GM12878 (cell line): ENCODE measurements around the gene PARP1. TPM values are rescaled to one million over a fixed set of nuclear protein-coding genes. Genes with fewer than 3 reads are reported as not detected.

Experiments
- BCL3 ChIP-seq: IDR thresholded peaks from 2 replicates; pipeline ENCODE4 v1.6.1; 2011; ENCODE audit warnings: borderline replicate concordance, low read depth, mild to moderate bottlenecking, moderate library complexity, low read length; ENCODE audit not compliant: insufficient read depth, poor library complexity, severe bottlenecking
- BHLHE40 ChIP-seq, 2 experiments: fragments of 450-650 bp in 1 of 2; IDR thresholded peaks; 2 replicates each; pipeline ENCODE4 v1.6.1; 2011 to 2017; ENCODE audit warnings: low read depth in 2 of 2, borderline replicate concordance in 1 of 2, improper control_type of control experiment in 1 of 2, low read length in 1 of 2, mild to moderate bottlenecking in 1 of 2
- BRCA1 ChIP-seq: IDR thresholded peaks from 2 replicates; pipeline ENCODE4 v1.6.1; 2011; ENCODE audit warnings: low read depth, low read length, improper control_type of control experiment
- CBX5 ChIP-seq: sonication (generic); IDR thresholded peaks from 2 replicates; pipeline ENCODE4 v1.6.1; 2016; ENCODE audit warnings: low read depth, moderate library complexity, mild to moderate bottlenecking, inconsistent platforms
- CHD4 ChIP-seq: fragments of 200-600 bp; sonication (generic); IDR thresholded peaks from 2 replicates; pipeline ENCODE4 v1.6.1; 2016; ENCODE audit warnings: mild to moderate bottlenecking
- E2F8 ChIP-seq: fragments of 450-650 bp; IDR thresholded peaks from 2 replicates; pipeline ENCODE4 v1.6.1; 2018; ENCODE audit warnings: mild to moderate bottlenecking, low read depth, moderate library complexity; ENCODE audit not compliant: partially characterized antibody
- EZH2 ChIP-seq: IDR thresholded peaks from 2 replicates; pipeline ENCODE4 v1.6.1; 2012; ENCODE audit warnings: low read depth, mild to moderate bottlenecking, control low read depth, inconsistent platforms, low read length, borderline replicate concordance; ENCODE audit not compliant: control insufficient read depth
- IRF3 ChIP-seq: fragments of 450-650 bp; IDR thresholded peaks from 2 replicates; pipeline ENCODE4 v1.6.1; 2014; ENCODE audit warnings: mild to moderate bottlenecking
- JUND ChIP-seq: IDR thresholded peaks from 2 replicates; pipeline ENCODE4 v1.6.1; 2012; ENCODE audit warnings: low read depth, mild to moderate bottlenecking, low read length, improper control_type of control experiment, moderate library complexity
- KDM1A ChIP-seq: fragments of 200-600 bp; sonication (generic); IDR thresholded peaks from 2 replicates; pipeline ENCODE4 v1.6.1; 2016; ENCODE audit warnings: borderline replicate concordance
- NFXL1 ChIP-seq: fragments of 450-650 bp; IDR thresholded peaks from 2 replicates; pipeline ENCODE4 v1.6.1; 2017; ENCODE audit warnings: antibody characterized with exemption, mild to moderate bottlenecking, borderline replicate concordance
- NKRF ChIP-seq: fragments of 450-650 bp; conservative IDR thresholded peaks from 2 replicates; pipeline ENCODE4 v1.6.1; 2017; ENCODE audit warnings: mild to moderate bottlenecking, moderate library complexity
- NR2C1 ChIP-seq: fragments of 450-650 bp; IDR thresholded peaks from 2 replicates; pipeline ENCODE4 v1.6.1; 2017; ENCODE audit warnings: antibody characterized with exemption, mild to moderate bottlenecking, moderate library complexity
- PAX8 ChIP-seq: fragments of 450-650 bp; IDR thresholded peaks from 2 replicates; pipeline ENCODE4 v1.6.1; 2017; ENCODE audit warnings: mild to moderate bottlenecking, moderate library complexity
- RAD21 ChIP-seq: IDR thresholded peaks from 2 replicates; pipeline ENCODE4 v1.6.1; 2011; ENCODE audit warnings: mild to moderate bottlenecking, low read depth, low read length, moderate library complexity; ENCODE audit not compliant: insufficient read depth
- SREBF2 ChIP-seq: IDR thresholded peaks from 2 replicates; pipeline ENCODE4 v1.6.1; 2012; ENCODE audit warnings: mild to moderate bottlenecking, low read length
- SUPT20H ChIP-seq: IDR thresholded peaks from 2 replicates; pipeline ENCODE4 v1.6.1; 2011; ENCODE audit warnings: low read depth, mild to moderate bottlenecking, low read length, moderate library complexity, borderline replicate concordance; ENCODE audit not compliant: control insufficient read depth
- TAF1 ChIP-seq: IDR thresholded peaks from 2 replicates; pipeline ENCODE4 v1.6.1; 2011; ENCODE audit warnings: mild to moderate bottlenecking, low read depth, low read length, borderline replicate concordance
- USF2 ChIP-seq: IDR thresholded peaks from 2 replicates; pipeline ENCODE4 v1.6.1; 2011; ENCODE audit warnings: low read depth, low read length, improper control_type of control experiment, borderline replicate concordance
- YBX1 ChIP-seq: fragments of 450-650 bp; IDR thresholded peaks from 2 replicates; pipeline ENCODE4 v1.6.1; 2016; ENCODE audit warnings: antibody characterized with exemption
- polyA plus RNA-seq, 11 experiments: library from polyadenylated mRNA; depleted of rRNA in 4 of 11; unstranded in 6 of 11; stranded (reverse) in 5 of 11; fragments of >200 nt; fragmentation: Nextera tagmentation in 4 of 11; fragmentation: Illumina TruSeq in 1 of 11; extraction: Ambion mirVana in 4 of 11; extraction: Trizol in 1 of 11; gene quantifications; 1 replicate in 1 of 11; 2 replicates in 10 of 11; pipeline versions ENCODE4 v1.2.1 to v1.2.3, GENCODE V29; 2011 to 2016; ENCODE audit warnings: inconsistent platforms in 2 of 11, missing spikeins in 2 of 11, low read depth in 1 of 11
- total RNA-seq, 4 experiments: library from RNA; depleted of rRNA in 3 of 4; stranded (reverse); fragments of >200 nt in 3 of 4; fragmentation: Illumina TruSeq in 1 of 4; extraction: Trizol in 1 of 4; gene quantifications; 2 replicates each; pipeline versions ENCODE4 v1.2.1 to v1.2.3, GENCODE V29; 2013 to 2021

Gene PARP1
- total and polyA plus RNA-seq, 10 of the 15 experiments (the other 5 are each of a cell fraction or from before 2014, with no cell fraction given), result 113 to 287 (median 265) TPM

GRCh38 chr1:226360106-226360746 lies 47.7 kb downstream of the PARP1 start (continued):
- TF ChIP-seq BRCA1 (no peak), NFXL1 (no peak), YBX1 (0 out of 2 replicates have a peak, but pooled peaks have one; percentile 20), CHD4 (no peak), RAD21 (no peak), EZH2 (no peak), TAF1 (no peak), KDM1A (no peak), E2F8 (no peak), BHLHE40 (IDR thresholded peaks at IDR 0.05; ENCODE audit: borderline replicate concordance in 1 of 2, low read depth in 2 of 2, low read length in 1 of 2) (peak; percentile 100), PAX8 (no peak), BCL3 (peak; percentile 69), NKRF (no peak), IRF3 (no peak), NR2C1 (peak; percentile 52), USF2 (no peak), JUND (peak; percentile 77), SUPT20H (no peak), CBX5 (no peak), SREBF2 (no peak)
